Dedifferentiated amniotic fluid mesenchymal stem cell (primary cell): Measurements from ENCODE around the gene BIRC5.
"Not testable (repeated sequence)": the region's sequence is repeated elsewhere in the genome, so short reads cannot be mapped to it uniquely, and the experiment has no call there.

Experiments used
- DNase-seq: peaks from one replicate; pipeline ENCODE4 v3.0.0-alpha.2; 2016; ENCODE audit errors: extremely low spot score

BIRC5 gene

DNA sequence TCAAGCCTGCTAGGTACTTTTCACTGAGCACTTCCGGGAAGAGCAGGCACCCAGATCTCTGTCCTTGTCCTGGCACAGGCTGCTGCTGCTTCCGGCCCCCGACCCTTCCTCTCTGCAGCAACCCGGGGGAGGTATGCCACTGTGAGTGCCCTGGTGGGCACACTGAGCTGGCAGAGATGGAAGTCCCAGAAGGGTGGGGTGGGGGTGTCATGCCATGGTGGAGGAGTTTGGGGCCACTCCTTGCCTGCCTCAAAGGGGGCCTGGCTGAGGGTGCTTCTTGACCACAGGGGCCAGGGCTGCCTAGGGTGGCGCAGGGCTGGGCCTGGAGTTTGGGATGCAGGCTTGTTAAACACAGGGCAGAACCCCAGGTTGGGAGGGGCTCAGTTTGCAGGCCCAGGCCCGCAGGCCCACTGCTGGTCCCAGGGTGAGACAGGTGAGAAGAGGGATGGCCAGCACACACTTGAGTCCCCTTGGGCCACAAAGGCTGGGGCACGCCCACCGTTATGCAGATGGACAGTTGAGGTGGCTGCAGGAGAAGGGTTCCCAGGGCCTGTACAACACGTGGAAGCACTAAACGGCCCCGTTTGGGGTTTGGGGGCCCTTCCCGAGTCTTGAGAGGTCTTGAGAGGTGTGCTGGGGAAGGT, 26.1 kb downstream of the BIRC5 start:
- no peak for DNase-seq

DNA sequence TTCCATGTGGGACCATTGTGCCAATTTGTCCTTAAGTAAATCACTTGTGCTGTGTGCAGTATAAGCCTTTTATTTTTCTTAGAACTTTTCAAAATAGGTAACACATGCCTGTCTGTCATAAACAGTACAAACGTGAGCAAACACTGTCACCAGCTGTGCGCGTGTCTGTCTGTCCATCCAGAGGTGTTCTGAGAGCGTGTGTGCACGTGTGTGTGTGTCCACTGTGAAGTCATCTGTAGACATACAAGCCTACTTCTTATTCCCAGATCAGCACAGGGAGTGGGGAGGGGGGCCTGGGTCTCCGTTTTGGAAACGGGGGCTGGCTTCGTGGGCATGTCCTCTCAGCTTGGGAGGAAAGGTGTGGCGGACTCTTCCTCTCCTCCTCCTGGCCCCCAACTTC, 26.8 kb downstream of the BIRC5 start:
- no peak for DNase-seq

DNA sequence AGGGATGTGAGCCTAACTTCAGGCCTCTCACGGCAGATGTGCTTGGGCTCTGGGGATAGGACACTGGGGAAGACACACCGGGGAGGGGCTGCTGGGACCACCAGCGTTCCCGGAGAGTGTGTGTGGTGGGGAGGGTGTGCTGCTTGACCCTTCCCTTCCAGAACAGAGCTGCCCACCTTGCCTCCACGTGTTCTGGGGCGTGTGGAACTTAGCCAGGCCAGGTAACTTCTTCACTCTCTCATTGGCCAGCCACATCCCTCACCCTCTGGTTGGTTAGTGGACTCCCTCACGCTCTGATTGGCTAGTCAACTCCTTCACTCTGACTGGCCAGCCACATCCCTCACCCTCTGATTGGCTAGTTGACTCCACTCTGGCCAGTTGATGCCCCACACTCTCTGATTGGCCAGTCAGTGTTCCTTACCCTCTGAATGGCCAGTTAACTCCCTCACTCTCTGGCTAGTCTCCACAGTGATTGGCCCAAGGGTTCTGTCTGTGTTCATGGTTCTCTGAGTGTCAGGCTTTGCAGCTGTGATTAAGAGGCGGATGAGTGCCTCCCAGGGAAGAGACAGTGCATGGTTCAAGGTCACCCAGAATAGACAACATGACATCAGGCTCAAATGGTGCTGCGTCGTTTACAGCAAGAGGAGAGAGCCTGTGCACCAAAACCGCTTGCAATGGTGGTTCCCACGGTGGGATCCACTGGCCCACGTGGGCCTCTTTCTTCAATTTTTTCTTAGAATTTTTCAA, 27.4 kb downstream of the BIRC5 start:
- DNase-seq = no peak

DNA sequence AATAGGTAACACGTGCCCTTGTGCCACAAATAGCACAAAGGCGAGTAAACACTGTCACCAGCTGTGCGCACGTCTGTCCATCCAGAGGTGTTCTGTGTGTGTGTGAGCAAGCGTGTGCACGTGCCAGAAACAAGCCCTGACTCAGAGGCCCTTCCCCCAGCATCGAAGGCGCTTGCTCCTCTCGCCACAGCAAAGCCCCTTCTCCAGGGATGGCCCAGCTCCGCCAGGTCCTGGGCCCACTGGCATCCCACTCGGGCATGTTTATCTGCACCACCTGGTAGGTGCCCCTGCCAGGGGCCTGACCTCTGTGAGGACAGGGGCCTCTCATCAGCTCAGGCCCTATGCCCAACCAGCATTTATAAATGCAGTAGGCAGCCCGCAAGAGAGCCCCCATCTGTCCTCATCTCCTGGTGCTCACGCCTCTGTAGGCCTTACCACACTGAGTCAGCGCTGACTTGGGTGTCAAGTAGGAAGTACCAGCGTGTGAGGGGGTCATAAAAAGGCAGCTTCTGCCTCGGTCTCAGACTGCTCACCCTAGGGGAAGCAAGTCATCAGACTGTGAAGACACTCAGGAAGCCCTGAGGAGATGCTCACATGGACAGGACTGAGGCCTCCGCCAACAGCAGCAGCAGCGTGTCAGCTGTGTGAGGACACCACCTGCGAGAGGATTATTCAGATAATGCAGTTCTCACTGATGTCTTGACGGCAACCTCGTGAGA, 28.1 kb downstream of the BIRC5 start:
- DNase-seq = no peak

DNA sequence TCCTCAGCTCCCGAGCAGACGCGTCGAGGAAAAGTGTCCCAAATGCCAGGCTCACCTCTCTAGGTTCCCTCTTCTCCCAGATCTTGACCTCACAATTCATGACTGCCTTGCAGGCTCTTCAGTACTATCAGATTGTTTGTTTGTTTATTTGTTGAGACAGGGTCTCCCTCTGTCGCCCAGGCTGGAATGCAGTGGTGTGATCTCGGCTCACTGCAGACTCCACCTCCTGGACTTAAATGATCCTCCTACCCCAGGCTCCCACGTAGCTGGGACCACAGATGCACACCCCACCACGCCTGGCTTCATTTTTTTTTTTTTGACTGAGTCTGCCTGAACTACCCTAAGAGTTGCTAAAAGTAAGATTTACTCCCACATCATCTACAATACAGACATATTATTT, 33.3 kb downstream of the BIRC5 start:
- DNase-seq = no peak

DNA sequence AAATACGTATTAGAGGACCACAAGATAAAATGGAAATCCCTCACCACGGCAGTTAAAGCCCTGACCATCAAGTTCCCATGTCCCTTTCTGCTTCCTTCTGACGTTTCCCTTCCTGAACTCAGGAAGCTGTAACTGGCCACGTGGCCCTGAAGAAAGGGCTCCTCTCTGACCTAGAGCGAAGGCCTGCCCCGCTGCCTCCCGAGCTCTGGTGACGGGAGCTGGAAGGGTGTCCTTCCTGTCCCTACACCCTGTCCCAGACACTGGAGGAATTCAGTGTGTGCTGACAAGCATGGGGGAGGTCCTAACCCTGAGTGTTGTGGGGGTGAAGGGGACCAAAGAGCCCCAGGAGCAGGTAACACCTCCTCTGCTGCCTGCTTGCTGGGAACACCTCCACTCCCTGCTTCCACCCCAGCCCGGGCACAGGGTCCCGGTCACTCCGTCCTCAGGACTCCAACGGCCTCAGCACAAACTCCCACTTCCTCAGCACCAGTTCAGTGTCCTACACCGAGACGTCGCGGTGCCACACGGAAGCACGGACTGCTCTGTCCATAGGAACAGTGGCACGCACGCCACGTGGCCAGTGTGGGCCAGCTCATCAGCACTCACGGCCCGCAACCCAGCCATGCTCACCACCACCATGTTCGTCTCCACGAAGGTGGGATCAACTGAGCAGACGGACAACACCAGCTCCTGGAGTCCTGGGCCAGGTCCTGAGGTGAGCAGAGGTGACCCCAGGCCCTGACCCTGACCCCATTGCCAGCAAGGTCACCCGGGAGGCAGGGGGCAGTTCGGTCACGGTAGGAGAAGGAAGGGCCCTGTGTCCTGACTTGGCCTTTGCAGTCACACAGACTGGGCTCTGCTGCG, 34.2 kb downstream of the BIRC5 start:
- DNase-seq = no peak

DNA sequence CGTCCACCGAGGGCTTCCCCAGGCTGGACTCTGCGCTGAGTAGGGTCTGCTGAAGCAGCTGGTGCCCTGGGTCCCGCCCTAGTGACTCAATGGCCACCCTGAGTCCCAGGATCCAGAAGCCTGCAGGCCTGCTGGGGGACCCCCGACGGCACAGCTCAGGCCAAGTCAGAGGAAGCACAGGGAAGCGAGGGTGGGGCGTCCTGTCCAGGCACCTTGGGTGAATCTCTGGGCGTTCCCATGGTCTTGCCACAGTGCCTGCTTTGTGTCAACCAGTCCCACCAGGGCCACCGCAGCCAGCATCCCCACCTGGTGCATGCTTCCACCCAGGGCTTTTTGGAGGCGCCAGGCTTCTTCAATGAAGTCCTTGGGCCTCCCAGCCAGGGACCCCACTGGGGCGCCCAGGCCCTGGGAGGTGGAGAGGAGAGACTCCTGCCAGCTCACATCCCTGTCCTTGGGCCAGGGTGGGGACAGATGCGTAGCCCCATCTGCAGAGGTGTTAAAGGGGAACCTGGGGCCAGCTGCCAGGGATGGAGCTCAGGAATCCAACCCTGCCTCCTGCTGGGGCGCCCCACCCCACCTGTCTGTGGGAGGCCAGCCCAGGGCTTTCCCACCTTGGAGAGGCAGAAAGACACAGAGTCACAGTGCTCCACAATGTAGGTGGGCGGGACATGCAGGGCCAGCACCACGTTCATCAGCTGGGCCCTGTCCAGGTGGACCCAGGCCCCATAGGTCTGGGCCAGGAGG, 35.2 kb downstream of the BIRC5 start:
- DNase-seq = no peak

DNA sequence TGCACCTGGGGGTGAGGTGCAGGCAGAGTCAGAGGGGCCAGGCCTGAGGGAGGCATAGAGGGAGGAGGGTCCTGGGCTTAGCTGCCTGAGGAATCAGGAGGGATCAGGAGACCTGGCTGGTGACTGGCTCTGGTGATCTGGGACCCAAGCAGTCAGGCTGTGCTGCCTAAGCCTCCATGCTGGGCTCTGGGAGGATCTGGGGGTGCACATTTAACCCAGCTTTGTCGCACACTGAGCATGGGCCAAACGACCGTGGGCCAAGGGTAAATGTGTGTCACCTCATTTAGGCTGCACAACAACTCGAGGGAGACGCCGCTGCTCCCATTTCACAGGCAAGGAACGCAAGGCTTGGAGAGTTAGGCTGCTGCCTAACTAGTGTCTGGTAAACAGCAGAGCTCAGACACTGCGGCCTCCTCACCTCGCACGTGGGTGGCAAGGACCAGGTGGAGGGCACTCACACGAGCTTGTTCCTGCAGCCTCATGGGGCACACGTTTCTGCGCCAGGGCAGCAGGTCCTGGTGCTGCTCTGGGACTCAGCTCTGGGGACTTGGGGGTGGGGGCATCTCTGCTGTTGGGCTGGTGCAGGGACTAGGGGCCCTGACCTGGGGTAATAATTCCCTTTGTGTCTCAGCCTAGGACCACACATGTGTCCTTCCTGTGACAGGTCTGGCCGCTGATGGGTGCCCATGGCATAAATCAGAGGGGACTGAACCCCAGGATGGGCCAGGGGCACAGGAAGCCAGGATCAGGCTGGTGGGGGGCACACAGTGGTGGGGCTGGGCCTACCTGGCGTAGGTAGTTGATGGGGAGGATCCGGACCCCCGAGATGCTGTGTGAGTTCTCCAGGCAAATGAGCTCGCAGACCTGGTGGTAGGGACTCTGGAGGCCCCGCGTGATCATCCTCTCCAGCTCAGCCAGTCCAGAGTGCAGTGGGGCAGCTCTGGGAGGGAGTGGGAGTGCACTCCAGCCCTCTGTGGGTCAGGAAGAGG, 36.1 kb downstream of the BIRC5 start:
- no peak for DNase-seq

DNA sequence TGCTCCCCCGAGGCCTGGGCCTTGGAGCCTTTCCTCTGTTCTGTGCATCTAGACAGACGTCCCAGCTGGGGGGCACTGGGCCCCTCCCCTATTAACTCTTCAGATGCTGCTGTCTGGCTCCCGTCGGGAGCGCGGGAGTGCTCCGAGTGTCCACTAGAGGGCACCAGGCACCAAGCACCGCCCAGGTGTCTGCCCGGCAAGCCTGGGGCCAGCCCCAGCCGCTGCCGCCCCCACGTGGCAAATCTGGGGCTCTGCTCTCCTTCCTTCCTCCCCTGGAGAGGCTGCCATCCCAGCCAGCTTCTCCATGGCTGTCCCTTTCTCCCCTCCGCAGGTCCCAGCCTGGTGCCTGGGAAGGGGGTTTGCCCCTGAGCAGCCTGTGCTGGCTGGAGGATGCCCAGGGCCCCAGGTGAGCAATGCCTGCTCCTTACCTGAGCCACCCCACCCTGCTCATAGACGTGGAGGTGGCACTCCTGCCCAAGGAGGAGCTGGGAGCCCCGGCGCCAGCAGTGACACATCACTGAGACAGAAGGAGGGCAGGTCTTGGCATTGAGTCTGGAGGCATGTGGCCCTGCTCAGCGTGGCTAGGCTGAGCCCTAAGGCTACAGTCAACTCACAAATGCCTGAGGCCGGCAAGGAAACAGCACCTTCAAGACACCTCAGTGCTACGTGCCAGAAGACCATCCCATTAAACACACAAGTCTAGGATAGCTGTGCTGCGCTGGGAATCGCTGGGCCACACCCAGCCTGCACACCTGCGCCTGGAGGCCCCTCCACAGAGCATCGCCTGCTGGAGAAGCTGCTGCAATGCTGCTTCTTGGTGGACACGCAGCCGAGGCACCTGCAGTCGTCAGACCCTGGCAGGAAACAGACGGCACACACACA, 37.1 kb downstream of the BIRC5 start:
- DNase-seq = peak; percentile 67

DNA sequence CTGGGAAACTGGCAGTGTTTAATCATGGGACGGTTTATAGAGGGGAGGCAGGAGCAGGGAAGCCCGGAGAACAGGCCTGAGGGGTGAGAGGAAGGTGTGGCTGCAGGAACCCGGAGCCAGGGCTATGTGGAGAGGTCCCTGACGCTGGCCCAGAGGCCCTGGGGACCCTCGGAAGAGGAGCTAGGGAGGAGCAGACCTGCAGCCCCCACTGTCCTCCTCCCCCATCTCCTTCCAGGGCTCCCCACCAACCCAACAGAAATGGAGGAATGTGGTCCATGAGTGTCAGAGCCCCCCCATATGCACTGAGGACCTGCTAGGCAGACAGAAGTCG, 37.7 kb downstream of the BIRC5 start:
- no peak for DNase-seq

DNA sequence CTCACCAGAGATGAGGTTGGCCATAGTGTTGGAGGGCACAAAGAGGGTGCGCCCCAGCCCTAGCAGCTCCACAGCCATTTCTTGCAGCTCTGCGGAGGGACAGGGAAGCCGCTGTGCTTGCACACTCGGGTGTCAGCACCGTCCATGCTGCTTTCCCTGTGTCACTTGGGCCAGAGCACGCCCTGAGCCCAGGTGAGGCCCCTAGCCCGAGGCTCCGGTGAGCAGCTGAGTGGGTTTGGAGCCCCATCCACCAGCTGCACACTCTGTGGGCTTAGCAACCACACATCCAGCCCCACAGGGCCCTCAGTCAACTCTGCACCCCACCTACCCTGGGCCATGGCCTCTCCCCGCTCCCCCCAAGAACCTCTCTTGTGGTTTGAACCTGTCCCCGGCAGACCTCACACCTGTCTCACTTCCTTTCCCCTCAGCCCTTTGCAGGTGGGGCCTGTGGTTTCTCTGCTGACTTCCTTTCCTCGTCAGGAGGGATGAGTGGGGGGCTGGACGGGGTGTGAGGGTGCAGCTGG, 38.1 kb downstream of the BIRC5 start:
- no peak for DNase-seq

DNA sequence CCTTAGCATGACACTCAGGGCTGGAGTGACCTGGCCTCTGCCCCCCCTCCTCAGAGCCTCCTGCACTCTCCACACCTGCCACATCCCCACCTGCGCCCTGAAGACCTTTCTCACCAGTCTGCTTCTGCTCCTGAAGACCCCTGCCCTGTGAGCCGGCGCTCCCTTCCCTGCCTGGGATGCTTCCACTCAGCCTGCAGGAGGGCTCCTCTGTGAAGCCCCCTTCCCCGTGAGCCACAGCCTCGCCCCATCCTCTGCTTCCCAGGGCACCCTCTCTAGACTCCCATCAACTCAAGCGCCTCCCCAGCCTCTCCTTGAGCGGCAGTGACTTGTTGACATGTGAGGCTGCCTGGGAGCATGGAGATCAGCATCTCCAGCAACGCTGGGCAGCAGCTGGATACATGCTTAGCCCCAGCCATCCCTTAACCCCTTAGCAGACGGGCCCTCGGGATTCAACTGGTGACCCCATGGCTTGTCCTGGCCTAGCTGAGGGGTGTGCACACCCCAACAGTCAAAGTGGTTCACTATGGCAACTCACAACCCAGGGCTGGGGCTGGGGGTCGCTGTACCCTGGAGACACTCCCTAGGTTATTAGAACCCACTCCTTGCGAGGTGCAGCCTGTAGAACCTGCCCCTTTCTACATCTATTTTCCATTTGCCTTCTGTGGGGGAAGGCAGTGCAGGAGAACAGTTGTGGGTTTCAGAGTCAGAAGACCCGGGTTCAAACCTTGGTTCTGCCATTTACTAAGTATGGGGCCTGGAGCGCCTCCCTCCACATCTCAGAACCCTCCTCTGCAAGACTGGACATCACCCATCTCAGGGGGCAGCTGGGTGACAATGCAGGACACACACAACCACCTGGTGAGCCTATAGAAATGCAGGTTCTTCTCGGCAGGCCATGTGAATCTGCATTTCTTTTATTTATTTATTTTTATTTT, 38.9 kb downstream of the BIRC5 start:
- no peak for DNase-seq

DNA sequence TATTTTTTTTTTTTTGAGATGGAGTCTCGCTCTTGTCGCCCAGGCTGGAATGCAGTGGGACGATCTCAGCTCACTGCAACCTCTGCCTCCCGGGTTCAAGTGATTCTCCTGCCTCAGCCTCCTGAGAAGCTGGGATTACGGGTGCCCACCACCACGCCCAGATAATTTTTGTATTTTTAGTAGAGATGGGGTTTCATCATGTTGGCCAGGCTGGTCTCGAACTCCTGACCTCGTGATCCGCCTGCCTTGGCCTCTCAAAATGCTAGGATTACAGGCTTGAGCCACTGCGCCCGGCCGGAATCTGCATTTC, 39.5 kb downstream of the BIRC5 start:
- not testable (repeated sequence) for DNase-seq

DNA sequence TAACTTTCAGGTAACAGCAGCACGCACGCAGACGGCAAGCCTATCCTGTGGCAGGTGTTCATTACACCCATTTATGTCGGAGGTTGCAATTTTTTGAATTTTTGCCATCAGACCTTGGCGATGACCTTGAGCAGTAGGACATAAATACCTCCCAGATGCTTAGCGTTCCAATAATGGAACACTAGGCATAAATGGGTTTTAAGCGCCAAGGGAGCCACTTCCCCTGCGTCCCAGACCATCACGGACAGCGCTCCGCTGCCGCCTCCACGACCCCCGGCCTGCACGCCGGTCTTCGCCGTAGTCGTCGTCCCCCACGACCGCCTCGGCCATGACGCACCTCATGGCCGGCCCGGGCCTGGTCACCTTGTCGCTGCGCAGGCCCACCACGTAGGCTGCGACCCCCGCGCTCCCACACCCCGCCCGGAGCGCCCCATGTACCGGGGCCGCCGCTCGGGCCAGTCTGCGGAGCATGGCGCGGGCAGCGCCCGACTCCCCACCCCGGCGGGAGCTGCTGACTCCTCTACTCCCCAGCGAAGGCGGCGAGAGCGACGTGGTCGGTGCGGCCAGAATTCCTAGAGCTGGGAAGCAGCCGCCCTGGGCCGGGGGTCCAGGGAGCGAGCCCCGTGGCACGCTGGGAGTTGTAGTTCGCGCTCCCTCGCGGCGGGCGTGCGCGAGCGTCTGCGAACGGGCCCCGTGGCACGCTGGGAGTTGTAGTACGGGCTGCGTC, 40.1 kb downstream of the BIRC5 start:
- peak; percentile 67 for DNase-seq

DNA sequence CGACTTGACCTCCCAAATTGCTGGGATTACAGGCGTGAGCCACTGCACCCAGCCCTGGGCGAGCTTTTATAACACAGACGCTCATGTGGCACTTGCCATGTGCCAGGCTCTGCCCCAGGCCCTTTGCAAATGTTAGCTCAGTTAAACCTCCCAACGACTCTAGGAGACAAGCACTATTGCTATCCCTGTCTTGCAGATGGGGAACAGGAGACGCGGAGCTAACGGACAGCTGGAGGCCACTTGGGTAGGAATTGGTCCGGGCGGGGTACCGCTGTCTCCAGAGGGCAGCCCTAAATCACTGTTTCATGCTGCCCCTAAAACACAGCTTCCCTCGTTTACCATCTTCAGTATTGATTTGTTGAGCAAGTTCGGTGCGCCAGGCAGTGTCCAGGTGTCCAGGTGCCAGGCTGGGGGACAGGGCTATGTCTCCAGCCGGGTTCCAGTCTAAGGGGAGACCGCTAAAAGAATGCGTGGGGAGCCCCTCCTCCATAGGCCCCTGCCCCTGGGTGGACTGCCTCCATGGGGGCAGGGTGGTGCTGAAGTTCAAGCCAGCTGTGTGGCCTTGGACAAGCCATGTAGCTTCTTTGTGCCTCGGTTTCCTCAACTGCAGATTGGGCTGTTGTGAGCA, 41.1 kb downstream of the BIRC5 start:
- no peak for DNase-seq

DNA sequence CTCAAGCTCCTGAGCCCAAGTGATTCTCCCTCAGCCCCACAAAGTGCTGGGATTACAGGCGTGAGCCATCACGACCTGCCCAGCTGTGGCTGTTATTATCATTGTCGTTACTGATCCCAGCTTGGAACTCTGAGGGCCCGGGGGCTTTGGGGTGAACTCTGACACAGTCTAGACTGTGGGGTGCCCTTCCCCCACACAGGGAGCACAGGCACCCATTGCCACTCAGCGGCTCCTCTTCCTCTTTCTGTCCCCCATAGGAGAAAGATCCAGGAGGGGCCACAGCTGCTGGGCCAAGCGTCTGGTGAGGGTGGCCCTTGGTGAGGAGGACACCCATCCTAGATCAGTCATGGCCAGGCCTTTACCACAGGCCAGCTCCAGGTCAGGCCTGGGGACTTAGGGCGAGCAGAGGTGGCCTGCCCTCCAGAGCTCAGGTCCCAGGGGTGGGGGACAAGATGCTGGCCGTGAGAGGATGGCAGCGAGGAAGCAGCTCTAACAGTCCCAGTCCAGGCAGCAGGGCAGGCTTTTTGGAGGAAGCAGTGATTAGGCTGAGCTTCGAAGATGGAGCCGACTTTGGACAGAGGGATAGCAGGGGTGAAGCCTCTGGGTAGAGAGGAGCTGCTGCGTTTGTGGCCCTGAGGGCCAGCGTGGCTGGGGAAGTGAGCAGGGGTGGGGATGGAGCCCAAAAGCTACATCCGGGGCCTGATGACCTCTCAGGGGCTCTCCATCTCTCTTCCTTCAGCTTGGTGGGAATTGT, 42.1 kb downstream of the BIRC5 start:
- no peak for DNase-seq
